Activated naive CD4-positive, alpha-beta T cell treated with anti-CD3 and anti-CD28 coated beads for 36 hours (primary cell): ENCODE data around the gene ADSL. TPM values are rescaled to one million over a fixed set of nuclear protein-coding genes. Genes with fewer than 3 reads are reported as not detected.

Source experiments
- CTCF ChIA-PET: fragments of 350-600 bp; sonication (Branson Sonifier 250); formaldehyde crosslinking; loops from one replicate; lab custom pipeline; 2021; ENCODE audit warnings: antibody characterized with exemption; lab: Charles Lee
- DNase-seq: peaks from one replicate; pipeline ENCODE4 v3.0.0-alpha.2; 2020
- H3K27ac Mint-ChIP-seq: one replicate; pipeline ENCODE4 v1.8.0; 2021; ENCODE audit warnings: mild to moderate bottlenecking, mixed read lengths
- H3K27me3 Mint-ChIP-seq: one replicate; pipeline ENCODE4 v1.8.0; 2021; ENCODE audit warnings: low read depth, mixed read lengths
- H3K36me3 Mint-ChIP-seq: one replicate; pipeline ENCODE4 v1.8.0; 2021; ENCODE audit warnings: low read depth, mixed read lengths
- H3K4me1 Mint-ChIP-seq: one replicate; pipeline ENCODE4 v1.8.0; 2021; ENCODE audit warnings: low read depth, mixed read lengths
- H3K4me3 Mint-ChIP-seq: one replicate; pipeline ENCODE4 v1.8.0; 2021; ENCODE audit warnings: mild to moderate bottlenecking, moderate library complexity, mixed read lengths
- H3K9me3 Mint-ChIP-seq: one replicate; pipeline ENCODE4 v1.8.0; 2021; ENCODE audit warnings: mixed read lengths
- intact Hi-C: fragments of 100-400 bp; cut with micrococcal nuclease; formaldehyde crosslinking; loops from one replicate; pipeline ENCODE4 v1.15.1; 2023
- total RNA-seq, 2 experiments: library from RNA; stranded (reverse); gene quantifications; one replicate each; pipeline ENCODE4 v1.2.3, GENCODE V29; 2021

ADSL gene
- total RNA-seq, 2 experiments from 2014 or later, result 125 to 129 TPM

DNA sequence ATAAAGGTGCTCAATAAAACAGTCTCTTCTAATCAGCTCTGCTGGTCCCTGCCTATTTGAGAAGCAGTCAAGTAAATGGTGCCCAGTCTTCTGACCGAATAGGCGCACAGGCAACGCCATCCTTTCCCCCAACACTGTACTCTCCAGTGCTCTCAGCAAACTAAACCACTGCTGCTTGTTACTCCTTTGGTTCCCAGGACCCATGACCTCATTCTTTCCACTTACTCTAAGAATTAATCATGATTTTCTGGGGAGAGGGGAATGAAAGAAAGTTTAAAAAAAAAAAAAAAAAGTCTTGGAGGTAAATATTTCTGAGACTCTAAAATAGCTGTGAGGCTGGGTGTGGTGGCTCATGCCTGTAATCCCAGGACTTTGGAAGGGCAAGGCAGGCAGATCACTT, 87.8 kb downstream of the ADSL start:
- Mint-ChIP-seq H3K27me3 (no peaks in the 10 kb centered on the region), H3K4me1 (peaks cover 40% of the 10 kb centered on the region), H3K9me3 (no peaks in the 10 kb centered on the region), H3K36me3 (peaks cover 10% of the 10 kb centered on the region), H3K4me3 (no peak overlapping the region), H3K27ac (no peak overlapping the region)
- CTCF ChIA-PET, result interaction anchor here (0.8 to 2.3 kb wide), 5 partner anchors 10 to 212 kb away, joined by 3 to 20 read pairs (median 4); no protein-coding TSS in a partner anchor
- intact Hi-C loops, result no loop called here
- no peak for DNase-seq

DNA sequence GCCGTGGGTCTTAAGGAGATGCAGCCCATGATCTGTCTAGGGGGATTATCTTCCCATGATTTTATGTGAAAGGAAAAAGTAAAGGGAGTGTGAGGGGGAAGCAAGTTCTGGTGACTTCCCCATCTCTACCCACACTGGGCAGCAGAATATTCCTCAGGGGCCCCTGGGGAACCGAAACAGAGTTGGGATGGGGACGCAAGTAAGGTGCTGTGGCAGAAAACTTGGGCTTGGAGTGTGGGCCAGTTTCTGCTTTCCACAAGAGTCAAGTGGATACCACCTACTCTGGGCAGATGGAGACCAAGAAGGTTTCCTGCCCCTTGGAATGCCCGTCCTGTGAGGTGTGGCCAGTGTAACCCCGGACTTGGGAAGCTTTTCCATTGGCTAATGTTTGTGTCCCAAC, 88.4 kb downstream of the ADSL start:
- Mint-ChIP-seq H3K9me3 (no peaks in the 10 kb centered on the region), H3K4me1 (peaks cover 43% of the 10 kb centered on the region), H3K27me3 (no peaks in the 10 kb centered on the region), H3K4me3 (no peak overlapping the region), H3K27ac (no peak overlapping the region), H3K36me3 (peaks cover 9% of the 10 kb centered on the region)
- intact Hi-C loops, result loop anchor here (5.0 kb wide), 2 partner anchors 148 to 463 kb away; no protein-coding TSS in a partner anchor
- CTCF ChIA-PET, result interaction anchor here (1.1 to 9.6 kb wide), 6 partner anchors 44 to 464 kb away, joined by 3 to 104 read pairs (median 25); no protein-coding TSS in a partner anchor
- DNase-seq, result no peak

DNA sequence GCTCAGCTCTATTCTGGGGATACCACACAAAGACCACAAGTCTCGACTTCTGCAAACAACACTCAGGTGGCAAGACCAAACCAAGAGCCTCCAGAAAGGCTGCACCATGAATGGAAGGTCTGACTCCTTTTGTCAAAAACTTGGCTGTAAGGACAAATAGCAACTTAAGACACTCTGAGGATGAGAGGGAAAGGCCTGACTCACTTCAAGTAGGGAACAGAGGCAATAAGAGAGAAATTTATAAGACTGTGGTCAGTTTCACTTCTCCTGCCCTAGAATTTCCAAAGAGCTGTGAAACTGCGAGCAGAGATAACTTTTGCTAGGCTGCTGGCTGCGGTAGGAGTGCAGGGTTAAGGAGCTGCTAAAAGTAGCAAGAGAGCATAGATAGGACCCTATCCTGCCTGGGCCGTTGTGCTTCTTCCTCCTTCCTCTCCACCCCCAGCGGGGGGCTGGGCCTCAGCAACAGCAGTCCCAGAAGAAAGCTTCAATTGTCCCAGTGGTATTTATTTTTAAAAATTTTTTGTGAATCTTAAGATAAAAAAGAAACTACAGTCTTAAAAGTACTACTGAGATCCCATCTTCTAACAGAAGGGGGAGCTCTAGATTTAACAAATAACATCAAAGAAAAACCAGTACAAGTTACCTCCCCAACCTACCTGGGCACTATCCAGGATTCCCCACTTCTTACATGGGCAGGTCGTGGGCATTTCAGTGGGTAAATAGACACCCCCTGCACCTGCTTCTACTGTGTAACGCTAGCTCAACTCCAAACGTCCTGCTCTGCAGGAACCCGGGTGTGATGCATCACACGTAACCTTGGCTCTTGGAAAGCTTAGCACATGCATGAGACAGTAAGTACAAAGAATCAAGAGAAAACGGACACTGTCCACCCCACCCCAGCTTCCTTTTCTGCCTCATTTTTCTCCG, 90.5 kb downstream of the ADSL start:
- peaks cover 53% of the 10 kb centered on the region for H3K4me1 Mint-ChIP-seq
- no peaks in the 10 kb centered on the region for H3K9me3 Mint-ChIP-seq
- peaks cover 11% of the 10 kb centered on the region for H3K36me3 Mint-ChIP-seq
- H3K27ac Mint-ChIP-seq, result peak overlapping the region; percentile 72
- intact Hi-C loops, result loop anchor here (1.0 to 5.0 kb wide), 6 partner anchors 26 to 461 kb away; no protein-coding TSS in a partner anchor
- no peaks in the 10 kb centered on the region for H3K27me3 Mint-ChIP-seq
- CTCF ChIA-PET, result interaction anchor here (0.5 to 9.6 kb wide), 53 partner anchors 9 to 1731 kb away, joined by 3 to 104 read pairs (median 4); partner anchors contain the start of gene MRTFA
- DNase-seq, result peak; percentile 18
- H3K4me3 Mint-ChIP-seq, result no peak overlapping the region

Other genes with a start within 250 kb of the ADSL start
- 10 to 100 TPM; 37.9 TPM for gene TNRC6B, start 168.6 kb upstream of the ADSL start, total RNA-seq
- gene SGSM3, start 24.1 kb downstream of the ADSL start, total RNA-seq, result 10 to 100 TPM; 65.7 to 66.4 TPM